HepG2 (cell line): Measurements from ENCODE around the gene DMKN. TPM values are rescaled to one million over a fixed set of nuclear protein-coding genes. Genes with fewer than 3 reads are reported as not detected.

Source experiments
- CHCHD3 ChIP-seq: sonication (generic); formaldehyde crosslinking; IDR thresholded peaks from 2 replicates; pipeline ENCODE4 v1.8.0; 2022; ENCODE audit warnings: mild to moderate bottlenecking, missing genetic modification reagents, moderate library complexity
- EHMT2 ChIP-seq: fragments of 200-600 bp; sonication (generic); IDR thresholded peaks from 2 replicates; pipeline ENCODE4 v1.7.0; 2017; ENCODE audit warnings: antibody characterized with exemption, low read depth, low read length, borderline replicate concordance
- PAX8 ChIP-seq: sonication (generic); formaldehyde crosslinking; IDR thresholded peaks from 2 replicates; pipeline ENCODE4 v1.8.0; 2022; ENCODE audit warnings: mild to moderate bottlenecking, missing genetic modification reagents, borderline replicate concordance
- RAD51 ChIP-seq: fragments of 450-650 bp; IDR thresholded peaks from 2 replicates; pipeline ENCODE4 v1.6.1; 2016; ENCODE audit warnings: borderline replicate concordance
- SALL2 ChIP-seq: sonication (generic); formaldehyde crosslinking; IDR thresholded peaks from 2 replicates; pipeline ENCODE4 v1.8.1; 2023; ENCODE audit warnings: mild to moderate bottlenecking, missing genetic modification reagents, inconsistent platforms
- SIN3B ChIP-seq: fragments of 150-350 bp; IDR thresholded peaks from 2 replicates; pipeline ENCODE4 v1.6.1; 2014; ENCODE audit warnings: low read length
- SIX4 ChIP-seq: sonication (generic); formaldehyde crosslinking; IDR thresholded peaks from 2 replicates; pipeline ENCODE4 v1.4.0; 2020; ENCODE audit warnings: missing genetic modification reagents
- TAF1 ChIP-seq: sonication (generic); formaldehyde crosslinking; IDR thresholded peaks from 2 replicates; pipeline ENCODE4 v1.4.0; 2020; ENCODE audit warnings: missing genetic modification reagents
- TARDBP ChIP-seq: sonication (generic); formaldehyde crosslinking; IDR thresholded peaks from 2 replicates; pipeline ENCODE4 v1.8.0; 2022; ENCODE audit warnings: mild to moderate bottlenecking, missing genetic modification reagents
- TCF12 ChIP-seq, 2 experiments: fragments of 450-650 bp in 1 of 2; sonication (generic) in 1 of 2; formaldehyde crosslinking in 1 of 2; IDR thresholded peaks; 2 replicates each; pipeline versions ENCODE4 v1.6.1 to v1.8.0; 2017 to 2022; ENCODE audit warnings: antibody characterized with exemption in 1 of 2, mild to moderate bottlenecking in 1 of 2, missing genetic modification reagents in 1 of 2, moderate library complexity in 1 of 2
- THYN1 ChIP-seq: sonication (generic); formaldehyde crosslinking; IDR thresholded peaks from 2 replicates; pipeline ENCODE4 v1.8.1; 2023; ENCODE audit warnings: low read depth, mild to moderate bottlenecking, moderate library complexity, missing genetic modification reagents, borderline replicate concordance
- ZNF136 ChIP-seq: sonication (generic); formaldehyde crosslinking; IDR thresholded peaks from 2 replicates; pipeline ENCODE4 v1.8.1; 2022; ENCODE audit warnings: low read depth, mild to moderate bottlenecking, moderate library complexity, missing genetic modification reagents
- ZNF138 ChIP-seq: sonication (generic); formaldehyde crosslinking; IDR thresholded peaks from 2 replicates; pipeline ENCODE4 v1.5.0; 2020; ENCODE audit warnings: mild to moderate bottlenecking, low read depth, missing genetic modification reagents
- ZNF292 ChIP-seq: sonication (generic); formaldehyde crosslinking; IDR thresholded peaks from 2 replicates; pipeline ENCODE4 v1.8.1; 2022; ENCODE audit warnings: mild to moderate bottlenecking, low read depth, missing genetic modification reagents, borderline replicate concordance
- ZNF557 ChIP-seq: sonication (generic); formaldehyde crosslinking; IDR thresholded peaks from 2 replicates; pipeline ENCODE4 v1.4.0; 2020; ENCODE audit warnings: missing genetic modification reagents
- ZNF768 ChIP-seq: sonication (generic); formaldehyde crosslinking; IDR thresholded peaks from 2 replicates; pipeline ENCODE4 v1.4.0; 2020; ENCODE audit warnings: missing genetic modification reagents
- ZNF790 ChIP-seq: sonication (generic); formaldehyde crosslinking; IDR thresholded peaks from 2 replicates; pipeline ENCODE4 v1.8.0; 2022; ENCODE audit warnings: missing genetic modification reagents, mild to moderate bottlenecking, borderline replicate concordance
- ZNF883 ChIP-seq: sonication (generic); formaldehyde crosslinking; IDR thresholded peaks from 2 replicates; pipeline ENCODE4 v1.5.1; 2020; ENCODE audit warnings: mild to moderate bottlenecking, missing genetic modification reagents; ENCODE audit errors: not compliant biosample characterization
- ZZZ3 ChIP-seq: sonication (generic); formaldehyde crosslinking; IDR thresholded peaks from 2 replicates; pipeline ENCODE4 v1.4.0; 2020; ENCODE audit warnings: missing genetic modification reagents, mild to moderate bottlenecking, borderline replicate concordance
- polyA plus RNA-seq, 8 experiments: library from polyadenylated mRNA; depleted of rRNA in 3 of 8; stranded (reverse) in 7 of 8; unstranded in 1 of 8; fragments of >200 nt; fragmentation: Illumina TruSeq in 4 of 8; extraction: Trizol in 4 of 8; gene quantifications; 2 replicates each; pipeline versions ENCODE4 v1.2.1 to v1.2.3, GENCODE V29; 2011 to 2016; ENCODE audit warnings: low read depth in 4 of 8, missing spikeins in 1 of 8, mixed read lengths in 1 of 8; ENCODE audit not compliant: insufficient read depth in 1 of 8
- total RNA-seq, 5 experiments: library from RNA; depleted of rRNA; stranded (reverse); fragments of >200 nt; fragmentation: Illumina TruSeq; extraction: Trizol; gene quantifications; 2 replicates each; pipeline ENCODE4 v1.2.3, GENCODE V29; 2016; ENCODE audit warnings: low read depth in 1 of 5
- TF ChIP-seq, protein P1 (sequence below): sonication (generic); formaldehyde crosslinking; IDR thresholded peaks from 2 replicates; pipeline ENCODE4 v1.5.0; 2020; ENCODE audit warnings: missing genetic modification reagents
- TF ChIP-seq, protein P2 (sequence below): sonication (generic); formaldehyde crosslinking; IDR thresholded peaks from 2 replicates; pipeline ENCODE4 v1.4.0; 2020; ENCODE audit warnings: missing genetic modification reagents
- TF ChIP-seq, protein P3 (sequence below): IDR thresholded peaks from 2 replicates; pipeline ENCODE4 v1.6.1; 2016; ENCODE audit warnings: missing genetic modification reagents, missing compliant biosample characterization

Gene DMKN
- total and polyA plus RNA-seq, 2 of the 13 experiments (the other 11 are each of a cell fraction or from before 2014, with no cell fraction given), result 50.8 to 57.1 TPM

DNA sequence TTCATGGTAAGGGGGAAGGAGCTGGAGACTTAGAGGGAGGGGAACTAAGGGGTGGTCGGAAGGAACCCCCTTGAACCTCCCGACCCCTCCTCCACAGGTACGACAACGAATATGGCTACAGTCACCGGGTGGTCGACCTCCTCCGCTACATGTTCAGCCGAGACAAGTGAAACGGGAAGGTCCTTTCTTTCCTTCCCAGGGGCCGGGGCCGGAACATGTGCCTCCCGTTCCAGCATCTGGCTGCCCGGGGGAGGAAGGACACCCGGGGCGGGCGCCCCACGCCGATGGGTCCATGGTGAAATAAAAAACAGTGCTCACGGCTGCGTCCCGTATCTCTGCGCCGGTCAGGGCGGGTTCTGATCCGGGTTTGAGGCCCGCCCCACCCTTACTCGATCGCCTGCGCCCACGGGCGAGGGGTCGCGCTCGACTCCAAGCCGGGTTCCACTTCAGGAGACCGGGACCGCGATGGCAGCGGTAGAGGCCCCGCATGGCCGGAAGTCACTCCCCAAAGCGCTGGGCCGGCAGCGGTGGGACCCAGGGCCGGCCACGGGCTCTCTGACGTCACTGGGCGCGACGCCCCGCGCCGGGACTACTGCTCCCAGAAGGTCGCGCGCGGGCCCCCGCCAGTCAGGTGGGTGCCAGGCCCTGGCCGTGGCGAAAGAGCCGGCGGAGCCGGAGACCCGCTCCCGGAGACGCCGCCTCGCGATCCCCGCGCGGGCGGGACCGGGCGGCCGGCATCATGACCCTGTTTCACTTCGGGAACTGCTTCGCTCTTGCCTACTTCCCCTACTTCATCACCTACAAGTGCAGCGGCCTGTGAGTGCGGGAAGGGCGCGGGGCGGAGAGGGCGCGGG lies 31.8 kb upstream of the DMKN start, which contains the start of gene TMEM147 (continued):
- TF ChIP-seq ZNF138 (CRISPR knock-in tag), result 0 out of 2 replicates have a peak, but pooled peaks have one; percentile 57
- TF ChIP-seq, protein P1, sequence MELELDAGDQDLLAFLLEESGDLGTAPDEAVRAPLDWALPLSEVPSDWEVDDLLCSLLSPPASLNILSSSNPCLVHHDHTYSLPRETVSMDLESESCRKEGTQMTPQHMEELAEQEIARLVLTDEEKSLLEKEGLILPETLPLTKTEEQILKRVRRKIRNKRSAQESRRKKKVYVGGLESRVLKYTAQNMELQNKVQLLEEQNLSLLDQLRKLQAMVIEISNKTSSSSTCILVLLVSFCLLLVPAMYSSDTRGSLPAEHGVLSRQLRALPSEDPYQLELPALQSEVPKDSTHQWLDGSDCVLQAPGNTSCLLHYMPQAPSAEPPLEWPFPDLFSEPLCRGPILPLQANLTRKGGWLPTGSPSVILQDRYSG (CRISPR knock-in tag), result 0 out of 2 replicates have a peak, but pooled peaks have one; percentile 51
- TF ChIP-seq SIN3B, result peak; percentile 56; the same call in 1 of the 2 replicates
- TF ChIP-seq SALL2 (CRISPR knock-in tag), result peak; percentile 76; the same call in 1 of the 2 replicates
- peak; percentile 81 for TF ChIP-seq TARDBP
- TF ChIP-seq TAF1, result peak; percentile 84
- TF ChIP-seq, protein P2, sequence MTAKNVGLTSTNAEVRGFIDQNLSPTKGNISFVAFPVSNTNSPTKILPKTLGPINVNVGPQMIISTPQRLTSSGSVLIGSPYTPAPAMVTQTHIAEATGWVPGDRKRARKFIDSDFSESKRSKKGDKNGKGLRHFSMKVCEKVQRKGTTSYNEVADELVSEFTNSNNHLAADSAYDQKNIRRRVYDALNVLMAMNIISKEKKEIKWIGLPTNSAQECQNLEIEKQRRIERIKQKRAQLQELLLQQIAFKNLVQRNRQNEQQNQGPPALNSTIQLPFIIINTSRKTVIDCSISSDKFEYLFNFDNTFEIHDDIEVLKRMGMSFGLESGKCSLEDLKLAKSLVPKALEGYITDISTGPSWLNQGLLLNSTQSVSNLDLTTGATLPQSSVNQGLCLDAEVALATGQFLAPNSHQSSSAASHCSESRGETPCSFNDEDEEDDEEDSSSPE, result peak; percentile 44; the same call in 1 of the 2 replicates
- no peak for TF ChIP-seq ZNF136
- TF ChIP-seq, protein P3, sequence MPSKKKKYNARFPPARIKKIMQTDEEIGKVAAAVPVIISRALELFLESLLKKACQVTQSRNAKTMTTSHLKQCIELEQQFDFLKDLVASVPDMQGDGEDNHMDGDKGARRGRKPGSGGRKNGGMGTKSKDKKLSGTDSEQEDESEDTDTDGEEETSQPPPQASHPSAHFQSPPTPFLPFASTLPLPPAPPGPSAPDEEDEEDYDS (CRISPR knock-in tag), result peak; percentile 42; the same call in 1 of the 2 replicates
- TF ChIP-seq TCF12 (IDR thresholded peaks at IDR 0.05), result no peak
- 0 out of 2 replicates have a peak, but pooled peaks have one; percentile 38 for TF ChIP-seq TCF12 (CRISPR knock-in tag; IDR thresholded peaks at IDR 0.05)
- TF ChIP-seq EHMT2, result no peak
- TF ChIP-seq ZNF557, result no peak
- 0 out of 2 replicates have a peak, but pooled peaks have one; percentile 40 for TF ChIP-seq CHCHD3 (CRISPR knock-in tag)
- no peak for TF ChIP-seq ZNF292 (CRISPR knock-in tag)
- TF ChIP-seq THYN1 (CRISPR knock-in tag), result no peak
- no peak for TF ChIP-seq SIX4 (CRISPR knock-in tag)
- peak; percentile 6 for TF ChIP-seq ZNF883 (CRISPR knock-in tag)
- TF ChIP-seq ZNF790, result peak; percentile 82; the same call in 1 of the 2 replicates
- no peak for TF ChIP-seq RAD51
- TF ChIP-seq ZZZ3 (CRISPR knock-in tag), result peak; percentile 46; the same call in 1 of the 2 replicates
- TF ChIP-seq ZNF768 (CRISPR knock-in tag), result peak; percentile 68
- TF ChIP-seq PAX8 (CRISPR knock-in tag), result no peak
